ENCODE results near the gene ZNF674. TPM values are rescaled to one million over a fixed set of nuclear protein-coding genes. Genes with fewer than 3 reads are reported as not detected.

The ZNF674 gene
- total RNA-seq, 1 experiment from 2014 or later = 5.8 TPM

DNA sequence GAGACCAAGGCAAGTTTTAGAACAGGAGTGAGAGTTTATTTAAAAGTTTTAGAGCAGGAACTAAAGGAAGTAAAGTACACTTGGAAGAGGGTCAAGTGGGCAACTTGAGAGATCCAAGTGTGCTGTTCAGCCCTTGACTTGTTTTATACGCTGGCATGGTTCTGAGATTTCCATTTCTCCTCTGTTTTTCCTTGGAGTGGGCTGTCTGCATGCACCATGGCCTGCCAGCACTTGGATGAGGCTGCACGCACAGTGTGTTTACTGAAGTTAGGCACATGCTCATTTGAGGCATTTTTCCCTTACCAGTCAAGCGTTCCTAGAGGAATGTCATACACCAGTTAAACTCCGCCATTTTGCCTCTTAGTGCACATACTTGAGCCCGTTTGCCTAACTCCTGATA, 8.7 kb upstream of the ZNF674 start:
- BruUV-seq (replicated peaks) = no TSS peak
- H3K9me3 ChIP-seq (ENCODE audit: low read depth, low read length, poor library complexity, severe bottlenecking) = no peaks in the 10 kb centered on the region
- no peaks in the 10 kb centered on the region for H3K36me3 ChIP-seq (ENCODE audit: insufficient read depth, low read length, poor library complexity, severe bottlenecking)
- DNase-seq (ENCODE audit: low spot score) = no peak
- no peaks in the 10 kb centered on the region for H3K4me1 ChIP-seq (ENCODE audit: insufficient read depth, low read length, poor library complexity, severe bottlenecking)
- H3K4me3 ChIP-seq (ENCODE audit: low read depth, low read length, poor library complexity, severe bottlenecking) = no peak overlapping the region
- CTCF ChIA-PET = no interaction called here
- no peak overlapping the region for H3K27ac ChIP-seq (ENCODE audit: low read depth, low read length, poor library complexity, severe bottlenecking)
- H3K27me3 ChIP-seq (replicated peaks; ENCODE audit: insufficient read depth, low read depth, low read length, poor library complexity) = no peaks in the 10 kb centered on the region
- TF ChIP-seq CTCF (conservative IDR thresholded peaks at IDR 0.05; ENCODE audit: low read depth, low read length) (no peak), EZH2 (IDR thresholded peaks at IDR 0.05; ENCODE audit: borderline replicate concordance, low read depth, low read length, poor library complexity, severe bottlenecking) (no peak)
- intact Hi-C loops (cut with micrococcal nuclease; ENCODE audit: unreplicated experiment) = loop anchor here (10.0 kb wide), 1 partner anchor 541 kb away; no protein-coding TSS in a partner anchor
- POLR2A ChIA-PET (ENCODE audit: low non-redundant PET) = no interaction called here

GRCh38 chrX:46551494-46552128, 6.4 kb upstream of the ZNF674 start:
- H3K4me3 ChIP-seq (ENCODE audit: low read depth, low read length, poor library complexity, severe bottlenecking) = no peak overlapping the region
- no peaks in the 10 kb centered on the region for H3K27me3 ChIP-seq (replicated peaks; ENCODE audit: insufficient read depth, low read depth, low read length, poor library complexity)
- POLR2A ChIA-PET (ENCODE audit: low non-redundant PET) = no interaction called here
- H3K4me1 ChIP-seq (ENCODE audit: insufficient read depth, low read length, poor library complexity, severe bottlenecking) = peaks cover 5% of the 10 kb centered on the region
- no peaks in the 10 kb centered on the region for H3K9me3 ChIP-seq (ENCODE audit: low read depth, low read length, poor library complexity, severe bottlenecking)
- DNase-seq (ENCODE audit: low spot score) = peak; percentile 27
- TF ChIP-seq EZH2 (IDR thresholded peaks at IDR 0.05; ENCODE audit: borderline replicate concordance, low read depth, low read length, poor library complexity, severe bottlenecking) (no peak), CTCF (conservative IDR thresholded peaks at IDR 0.05; ENCODE audit: low read depth, low read length) (no peak)
- no peak overlapping the region for H3K27ac ChIP-seq (ENCODE audit: low read depth, low read length, poor library complexity, severe bottlenecking)
- intact Hi-C loops (cut with micrococcal nuclease; ENCODE audit: unreplicated experiment) = loop anchor here (10.0 kb wide), 1 partner anchor 543 kb away; no protein-coding TSS in a partner anchor
- BruUV-seq (replicated peaks) = no TSS peak
- peaks cover 8% of the 10 kb centered on the region for H3K36me3 ChIP-seq (ENCODE audit: insufficient read depth, low read length, poor library complexity, severe bottlenecking)
- CTCF ChIA-PET = no interaction called here

- Histone ChIP-seq H3K4me1 (ENCODE audit: insufficient read depth, low read length, poor library complexity, severe bottlenecking) (peaks cover 5% of the 10 kb centered on the region), H3K4me3 (ENCODE audit: low read depth, low read length, poor library complexity, severe bottlenecking) (no peak overlapping the region), H3K27me3 (replicated peaks; ENCODE audit: insufficient read depth, low read depth, low read length, poor library complexity) (no peaks in the 10 kb centered on the region), H3K9me3 (ENCODE audit: low read depth, low read length, poor library complexity, severe bottlenecking) (no peaks in the 10 kb centered on the region), H3K36me3 (ENCODE audit: insufficient read depth, low read length, poor library complexity, severe bottlenecking) (peaks cover 8% of the 10 kb centered on the region), H3K27ac (ENCODE audit: low read depth, low read length, poor library complexity, severe bottlenecking) (no peak overlapping the region)
- BruUV-seq (replicated peaks) = no TSS peak
- CTCF ChIA-PET = no interaction called here
- TF ChIP-seq EZH2 (IDR thresholded peaks at IDR 0.05; ENCODE audit: borderline replicate concordance, low read depth, low read length, poor library complexity, severe bottlenecking) (no peak), CTCF (conservative IDR thresholded peaks at IDR 0.05; ENCODE audit: low read depth, low read length) (no peak)
- intact Hi-C loops (cut with micrococcal nuclease; ENCODE audit: unreplicated experiment) = loop anchor here (10.0 kb wide), 1 partner anchor 545 kb away; no protein-coding TSS in a partner anchor
- no peak for DNase-seq (ENCODE audit: low spot score)
- POLR2A ChIA-PET (ENCODE audit: low non-redundant PET) = no interaction called here
Measured at GRCh38 chrX:46549914-46550313, 4.7 kb upstream of the ZNF674 start.
